Colon (tissue), 2 donors: Measurements from ENCODE around the gene HPCAL1.

Experiments used
- FAIRE-seq: peaks from 2 replicates; lab custom pipeline; 2012; peaks lifted over from hg19 to GRCh38; lab: Jason Lieb, UNC
- donor health status: control.
- donor health status: control.

The HPCAL1 gene

GRCh38 chr2:10325278-10326145 lies 22.8 kb downstream of the HPCAL1 start:
- no peak for FAIRE-seq

DNA sequence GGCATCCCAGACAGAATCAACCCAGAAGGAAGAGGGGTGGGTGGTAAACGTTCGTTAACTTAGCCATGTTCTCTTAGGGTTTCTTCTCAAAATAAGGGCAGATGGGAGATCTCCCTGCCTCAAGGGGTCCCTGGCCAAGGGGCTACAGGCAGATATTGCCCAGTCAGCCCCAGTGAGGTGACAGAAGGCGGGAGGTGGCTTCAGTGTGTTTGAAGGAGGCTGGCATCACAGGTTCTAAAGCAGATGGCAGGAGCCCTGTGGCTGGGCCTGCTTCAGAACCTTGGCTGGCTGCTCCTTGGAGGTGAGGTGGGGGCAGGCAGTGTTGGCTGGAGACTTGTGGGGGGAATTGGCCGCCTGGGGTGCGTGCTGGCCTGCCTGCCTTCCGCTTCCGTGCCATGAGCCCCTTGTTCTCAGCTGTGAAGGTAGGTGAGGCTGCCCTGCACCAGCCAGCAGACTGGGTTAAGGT lies 23.5 kb downstream of the HPCAL1 start:
- FAIRE-seq = no peak

DNA sequence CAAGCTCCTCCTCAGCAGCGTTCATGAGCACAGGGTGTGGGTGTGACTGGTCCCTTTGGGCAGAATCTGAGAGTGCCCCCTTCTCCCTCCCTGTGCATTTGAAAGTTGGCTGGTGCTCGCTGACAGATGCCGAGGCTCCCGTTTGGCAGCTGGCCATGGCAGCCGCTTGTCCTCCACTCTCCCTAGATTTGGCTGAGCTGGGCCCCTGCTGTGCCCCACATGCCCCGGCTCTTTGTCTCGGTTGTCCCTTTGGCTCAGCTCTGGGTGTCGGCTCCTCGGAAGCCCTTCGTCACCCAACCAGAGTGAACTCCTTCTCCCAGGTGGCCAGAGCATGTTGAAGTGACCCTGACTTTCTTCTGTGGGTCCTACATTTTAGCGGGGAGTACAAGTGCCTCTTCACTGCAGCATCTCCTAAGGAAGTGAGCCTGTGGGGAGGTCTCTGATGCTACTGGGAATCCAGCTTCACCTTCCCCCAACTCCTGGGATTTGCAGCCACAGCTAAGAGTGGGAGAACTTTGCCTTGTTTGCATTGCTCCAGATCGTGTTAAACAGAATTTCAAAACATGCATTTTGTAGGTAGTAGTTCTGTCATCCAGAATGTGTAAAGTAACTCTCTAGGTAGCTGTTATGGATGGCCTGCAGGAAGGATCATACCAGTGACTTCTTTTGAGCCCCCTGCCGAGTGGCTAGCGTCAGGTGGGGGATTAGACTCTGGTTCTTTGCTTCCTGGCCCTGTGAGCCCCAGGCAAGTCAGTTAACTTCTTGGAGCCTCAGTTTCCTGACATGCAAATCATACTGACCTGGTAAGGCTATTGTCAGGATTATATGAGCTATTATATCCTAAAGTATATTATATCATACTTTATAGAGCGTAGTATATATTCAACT lies 24.2 kb downstream of the HPCAL1 start:
- FAIRE-seq = no peak

GRCh38 chr2:10327896-10328669 lies 25.4 kb downstream of the HPCAL1 start:
- no peak for FAIRE-seq

DNA sequence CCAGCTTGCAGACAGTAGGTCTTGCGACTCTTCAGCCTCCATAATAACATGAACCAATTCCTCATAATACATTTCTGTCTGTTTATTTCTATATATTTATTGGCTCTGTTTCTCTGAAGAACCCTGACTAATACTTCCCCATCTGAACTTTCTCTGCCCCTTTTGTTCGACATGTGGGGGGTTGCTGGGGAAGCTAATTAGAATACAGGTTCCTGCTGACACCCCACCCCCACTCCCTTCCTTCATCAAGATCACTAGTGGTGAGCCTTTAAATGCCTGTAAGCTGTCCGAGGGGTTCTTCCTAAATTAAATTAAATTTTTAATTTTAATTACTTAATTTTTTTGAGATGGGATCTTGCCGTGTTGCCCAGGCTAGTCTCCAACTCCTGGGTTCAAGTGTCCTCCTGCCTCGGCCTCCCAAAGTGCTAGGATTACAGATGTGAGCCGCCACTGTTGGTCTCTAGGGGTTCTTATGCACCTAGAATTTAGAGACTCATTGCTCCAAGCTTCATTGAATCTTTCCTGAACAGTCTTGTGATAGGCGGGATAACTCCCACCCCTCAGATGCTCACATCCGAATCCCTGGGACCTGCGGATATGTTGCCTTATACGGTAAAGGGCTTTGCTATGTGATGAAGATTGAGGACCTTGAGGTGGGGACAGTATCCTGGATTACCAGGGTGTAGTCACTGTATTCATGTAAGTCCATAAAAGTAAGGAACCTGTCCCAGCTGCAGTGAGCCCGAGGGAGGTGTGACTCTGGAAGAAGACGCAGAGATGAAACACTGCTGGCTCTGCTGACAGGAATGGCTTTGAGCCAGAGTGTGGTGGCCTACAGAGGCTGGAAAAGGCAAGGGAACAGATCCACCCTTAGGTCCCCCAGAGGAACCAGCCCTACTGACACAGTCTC lies 26.2 kb downstream of the HPCAL1 start:
- FAIRE-seq = no peak

DNA sequence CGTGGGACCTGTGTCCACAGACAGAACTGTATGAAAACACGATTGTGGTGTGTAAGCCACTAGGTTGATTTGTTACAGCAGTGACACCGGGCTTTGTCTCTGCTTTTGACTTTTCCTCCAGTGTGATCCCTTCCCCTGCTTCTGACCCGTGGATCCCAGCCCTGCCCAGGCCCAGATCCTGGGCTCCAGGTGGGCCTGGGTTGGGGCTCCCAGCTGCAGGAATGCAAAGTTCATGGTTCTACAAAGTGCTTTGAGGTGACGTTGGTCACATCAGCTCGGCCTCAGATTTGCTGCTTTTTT lies 26.8 kb downstream of the HPCAL1 start:
- FAIRE-seq = no peak

GRCh38 chr2:10329880-10330699 lies 27.4 kb downstream of the HPCAL1 start:
- FAIRE-seq = no peak

GRCh38 chr2:10330700-10331026 lies 28.0 kb downstream of the HPCAL1 start:
- FAIRE-seq = no peak

DNA sequence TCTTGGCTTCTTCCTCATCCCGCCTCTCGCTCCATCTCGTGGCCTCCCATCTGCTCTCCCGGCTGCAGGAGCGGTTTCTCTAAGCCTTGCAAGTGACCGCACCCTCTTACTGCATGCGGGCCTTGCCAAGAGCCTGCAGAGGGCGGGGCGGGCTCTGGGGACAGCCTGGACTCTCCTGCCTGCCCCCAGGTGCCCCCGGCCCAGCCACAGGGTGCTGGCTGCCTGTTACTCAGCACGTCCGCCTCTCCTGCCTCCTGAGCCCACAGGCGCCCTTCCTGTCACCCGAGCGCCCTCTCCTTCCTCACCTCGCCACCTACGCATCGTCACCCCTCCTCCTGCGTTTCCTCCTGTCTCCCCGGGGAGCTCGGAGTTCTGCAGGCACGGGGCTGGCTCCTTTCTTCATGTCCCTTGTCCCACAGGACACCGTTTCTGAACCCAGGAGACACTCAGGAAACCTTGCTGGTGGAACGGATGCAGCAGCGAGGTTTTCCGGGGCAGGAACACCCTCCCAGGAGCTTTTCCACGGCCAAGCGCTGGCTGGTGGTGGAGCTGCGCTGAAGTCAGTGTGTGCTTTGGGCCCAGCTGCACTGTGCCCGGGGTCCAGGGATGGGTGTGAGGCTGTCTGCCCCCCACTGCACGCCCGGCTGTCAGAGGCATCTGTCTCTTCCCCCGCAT lies 28.5 kb downstream of the HPCAL1 start:
- FAIRE-seq = no peak

DNA sequence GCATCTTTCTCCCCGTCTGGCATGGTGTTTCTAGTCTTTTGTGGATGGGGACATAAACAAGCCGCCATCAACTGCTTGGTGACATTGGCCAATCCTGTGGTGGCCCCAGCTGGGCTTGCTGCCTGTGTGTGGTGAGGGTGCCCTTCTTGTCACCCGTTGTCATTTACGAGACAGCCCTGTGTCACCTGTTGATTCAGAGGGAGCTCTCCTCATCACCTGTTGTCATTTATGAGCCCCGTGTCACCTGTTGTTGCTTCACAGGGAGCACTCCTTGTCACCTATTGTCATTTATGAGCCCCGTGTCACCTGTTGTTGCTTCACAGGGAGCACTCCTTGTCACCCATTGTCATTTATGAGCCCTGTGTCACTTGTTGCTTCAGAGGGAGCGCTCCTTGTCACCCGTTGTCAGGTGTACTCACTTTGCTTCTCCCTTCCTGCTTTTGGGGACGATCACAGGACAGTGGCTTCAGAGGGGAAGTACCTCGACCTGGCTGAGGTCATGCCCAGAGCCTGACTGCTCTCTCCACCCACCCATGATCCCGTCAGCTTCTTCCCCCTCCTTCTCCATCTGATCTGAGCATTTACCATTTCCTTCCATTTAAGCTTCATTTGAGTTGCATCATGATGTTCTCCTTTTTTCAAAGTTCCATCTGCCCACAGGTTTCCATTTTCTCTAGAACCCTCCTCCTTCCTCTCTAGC lies 29.1 kb downstream of the HPCAL1 start:
- no peak for FAIRE-seq

GRCh38 chr2:10332402-10333246 lies 29.9 kb downstream of the HPCAL1 start:
- no peak for FAIRE-seq

GRCh38 chr2:10333247-10333613 lies 30.5 kb downstream of the HPCAL1 start:
- FAIRE-seq = no peak

- FAIRE-seq = no peak
Measured at GRCh38 chr2:10333966-10334365, 31.3 kb downstream of the HPCAL1 start.

GRCh38 chr2:10335046-10335840 lies 32.5 kb downstream of the HPCAL1 start:
- no peak for FAIRE-seq

DNA sequence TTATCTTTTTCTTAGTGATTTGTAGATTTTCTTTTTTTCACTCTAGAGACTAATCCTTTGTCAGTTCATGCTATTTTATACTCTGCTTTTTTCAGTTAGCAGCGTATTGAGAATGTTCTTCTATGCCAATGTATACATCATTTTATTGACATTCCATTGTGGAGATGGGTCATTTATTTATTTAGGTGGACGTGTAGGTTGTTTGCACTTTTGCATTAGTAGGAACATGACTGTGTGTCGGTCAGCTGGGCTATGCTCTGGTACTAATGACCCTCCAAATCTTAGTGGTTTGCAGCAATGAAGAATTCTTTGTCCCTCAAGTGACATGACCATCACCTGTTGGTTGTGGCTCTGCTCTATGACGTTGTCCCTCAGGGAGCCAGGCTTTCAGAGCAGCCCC lies 33.6 kb downstream of the HPCAL1 start:
- FAIRE-seq = no peak

DNA sequence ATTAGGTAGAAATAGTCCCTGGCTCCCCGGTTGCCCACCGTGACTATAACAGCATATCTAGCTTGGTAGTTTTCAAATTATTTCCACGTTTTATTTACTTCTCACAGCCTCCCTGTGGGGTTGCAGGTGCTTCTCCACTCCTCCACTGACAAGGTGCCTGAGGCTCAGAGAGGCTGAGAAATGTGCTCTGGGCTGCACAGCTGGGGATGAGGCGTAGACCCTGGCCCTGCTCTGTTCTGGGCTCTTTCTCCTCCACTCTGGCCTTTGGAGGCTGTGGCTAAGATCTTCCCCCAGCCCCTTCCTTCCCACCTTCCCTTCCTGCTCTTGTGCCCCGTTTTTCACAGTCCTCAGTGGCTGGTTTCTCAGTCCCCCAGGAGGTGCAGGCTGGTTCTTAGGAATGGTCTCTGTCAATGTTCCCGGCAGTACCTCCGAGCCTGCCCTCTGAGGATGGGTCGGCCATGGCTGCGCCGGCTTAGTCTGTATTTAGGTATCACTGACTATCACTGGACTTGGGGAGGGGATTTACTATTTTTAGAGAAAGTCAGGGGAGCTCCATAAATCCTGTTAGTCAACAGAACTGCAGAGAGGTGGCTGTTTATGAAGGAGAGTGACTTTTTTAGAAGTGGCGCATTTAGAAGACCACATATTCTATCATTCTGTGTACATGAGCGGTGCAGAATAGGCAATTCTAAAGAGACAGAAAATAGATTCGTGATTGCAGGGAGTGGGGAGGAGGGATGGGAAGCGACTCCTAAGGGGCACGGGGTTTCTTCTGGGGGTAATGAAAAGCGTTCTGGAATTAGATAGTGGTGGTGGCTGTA lies 35.0 kb downstream of the HPCAL1 start:
- FAIRE-seq = no peak
